Measurements from ENCODE around the gene SKP1. TPM values are rescaled to one million over a fixed set of nuclear protein-coding genes. Genes with fewer than 3 reads are reported as not detected.

SKP1 gene
- total and polyA plus RNA-seq, 4 donors = 129 to 407 (median 253) TPM

DNA sequence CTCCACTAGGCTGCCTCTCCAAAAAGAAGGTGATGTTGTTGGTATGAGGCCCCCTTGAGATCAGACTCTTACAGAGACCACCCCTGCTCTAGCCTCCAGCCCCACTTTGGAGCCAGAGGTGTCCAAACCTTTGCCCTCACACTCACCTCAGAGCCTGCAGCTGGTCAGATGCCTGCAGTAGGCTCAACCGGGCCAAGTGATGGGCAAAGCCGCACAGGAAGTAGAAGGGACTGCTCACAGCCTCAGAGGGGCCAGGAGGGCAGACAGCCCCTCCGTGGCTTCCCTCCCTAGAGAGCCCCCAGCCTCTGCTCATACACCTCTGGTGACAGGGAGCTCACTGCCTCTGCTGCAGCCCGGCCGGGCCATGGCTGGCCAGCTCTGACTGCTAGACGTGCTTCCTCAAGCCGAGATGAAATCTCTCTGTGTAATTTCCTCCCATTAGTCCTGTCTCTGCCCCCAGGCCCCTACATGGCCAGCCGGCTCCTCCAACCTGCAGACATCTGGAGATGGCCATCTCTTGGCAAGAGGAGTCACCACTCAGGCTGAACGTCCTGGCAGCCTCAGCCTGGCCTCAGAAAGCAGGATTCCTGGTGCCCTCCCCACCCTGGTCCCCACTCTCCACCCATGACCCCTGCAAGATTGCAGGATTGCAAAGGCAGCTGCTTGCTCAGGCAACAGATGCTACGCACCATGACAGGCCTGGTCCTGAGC is 69.6 kb downstream of the SKP1 start:
- no peak overlapping the region for H3K27ac ChIP-seq (ENCODE audit: low read depth in 1 of 2, low read length in 2 of 2)

More for the DNA sequence above, 69.6 kb downstream of the SKP1 start:
- no peak overlapping the region for H3K4me3 ChIP-seq (ENCODE audit: low read depth in 1 of 3, low read length in 3 of 3)
- DNase-seq (ENCODE audit: low spot score) = no peak
- no peaks in the 10 kb centered on the region for H3K27me3 ChIP-seq (ENCODE audit: control insufficient read depth in 4 of 4, insufficient read depth in 4 of 4, low read length in 3 of 4)
- WGBS = 87% methylated on average over 10 of the region's 10 CpGs
- no peak overlapping the region for H3K9ac ChIP-seq (ENCODE audit: low read depth in 1 of 2, low read length in 2 of 2)
- no peaks in the 10 kb centered on the region for H3K9me3 ChIP-seq (ENCODE audit: control insufficient read depth in 4 of 4, low read length in 3 of 4)
- no peak for TF ChIP-seq FOXA2 (IDR thresholded peaks at IDR 0.05)
- TF ChIP-seq, protein P1, sequence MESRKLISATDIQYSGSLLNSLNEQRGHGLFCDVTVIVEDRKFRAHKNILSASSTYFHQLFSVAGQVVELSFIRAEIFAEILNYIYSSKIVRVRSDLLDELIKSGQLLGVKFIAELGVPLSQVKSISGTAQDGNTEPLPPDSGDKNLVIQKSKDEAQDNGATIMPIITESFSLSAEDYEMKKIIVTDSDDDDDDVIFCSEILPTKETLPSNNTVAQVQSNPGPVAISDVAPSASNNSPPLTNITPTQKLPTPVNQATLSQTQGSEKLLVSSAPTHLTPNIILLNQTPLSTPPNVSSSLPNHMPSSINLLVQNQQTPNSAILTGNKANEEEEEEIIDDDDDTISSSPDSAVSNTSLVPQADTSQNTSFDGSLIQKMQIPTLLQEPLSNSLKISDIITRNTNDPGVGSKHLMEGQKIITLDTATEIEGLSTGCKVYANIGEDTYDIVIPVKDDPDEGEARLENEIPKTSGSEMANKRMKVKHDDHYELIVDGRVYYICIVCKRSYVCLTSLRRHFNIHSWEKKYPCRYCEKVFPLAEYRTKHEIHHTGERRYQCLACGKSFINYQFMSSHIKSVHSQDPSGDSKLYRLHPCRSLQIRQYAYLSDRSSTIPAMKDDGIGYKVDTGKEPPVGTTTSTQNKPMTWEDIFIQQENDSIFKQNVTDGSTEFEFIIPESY (IDR thresholded peaks at IDR 0.05) = no peak
- TF ChIP-seq, protein P2, sequence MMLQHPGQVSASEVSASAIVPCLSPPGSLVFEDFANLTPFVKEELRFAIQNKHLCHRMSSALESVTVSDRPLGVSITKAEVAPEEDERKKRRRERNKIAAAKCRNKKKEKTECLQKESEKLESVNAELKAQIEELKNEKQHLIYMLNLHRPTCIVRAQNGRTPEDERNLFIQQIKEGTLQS (IDR thresholded peaks at IDR 0.05) = no peak
- no peak for TF ChIP-seq HNF4A (conservative IDR thresholded peaks at IDR 0.05)
- no peak for TF ChIP-seq SP1 (IDR thresholded peaks at IDR 0.05)
- no peak for TF ChIP-seq TAF1 (conservative IDR thresholded peaks at IDR 0.05)
- no peak for TF ChIP-seq FOXA1 (IDR thresholded peaks at IDR 0.05)
- no peak for TF ChIP-seq HNF4G (IDR thresholded peaks at IDR 0.05)
- TF ChIP-seq RAD21 (IDR thresholded peaks at IDR 0.05) = no peak
- no peak for TF ChIP-seq JUND (IDR thresholded peaks at IDR 0.05)
- TF ChIP-seq YY1 (IDR thresholded peaks at IDR 0.05) = no peak
- TF ChIP-seq, protein P3, sequence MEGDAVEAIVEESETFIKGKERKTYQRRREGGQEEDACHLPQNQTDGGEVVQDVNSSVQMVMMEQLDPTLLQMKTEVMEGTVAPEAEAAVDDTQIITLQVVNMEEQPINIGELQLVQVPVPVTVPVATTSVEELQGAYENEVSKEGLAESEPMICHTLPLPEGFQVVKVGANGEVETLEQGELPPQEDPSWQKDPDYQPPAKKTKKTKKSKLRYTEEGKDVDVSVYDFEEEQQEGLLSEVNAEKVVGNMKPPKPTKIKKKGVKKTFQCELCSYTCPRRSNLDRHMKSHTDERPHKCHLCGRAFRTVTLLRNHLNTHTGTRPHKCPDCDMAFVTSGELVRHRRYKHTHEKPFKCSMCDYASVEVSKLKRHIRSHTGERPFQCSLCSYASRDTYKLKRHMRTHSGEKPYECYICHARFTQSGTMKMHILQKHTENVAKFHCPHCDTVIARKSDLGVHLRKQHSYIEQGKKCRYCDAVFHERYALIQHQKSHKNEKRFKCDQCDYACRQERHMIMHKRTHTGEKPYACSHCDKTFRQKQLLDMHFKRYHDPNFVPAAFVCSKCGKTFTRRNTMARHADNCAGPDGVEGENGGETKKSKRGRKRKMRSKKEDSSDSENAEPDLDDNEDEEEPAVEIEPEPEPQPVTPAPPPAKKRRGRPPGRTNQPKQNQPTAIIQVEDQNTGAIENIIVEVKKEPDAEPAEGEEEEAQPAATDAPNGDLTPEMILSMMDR (IDR thresholded peaks at IDR 0.05; ENCODE audit: low read depth, low read length, missing input control) = no peak
- TF ChIP-seq RXRA (IDR thresholded peaks at IDR 0.05) = no peak
- no peak for TF ChIP-seq NR2F2 (IDR thresholded peaks at IDR 0.05)
- TF ChIP-seq, protein P4, sequence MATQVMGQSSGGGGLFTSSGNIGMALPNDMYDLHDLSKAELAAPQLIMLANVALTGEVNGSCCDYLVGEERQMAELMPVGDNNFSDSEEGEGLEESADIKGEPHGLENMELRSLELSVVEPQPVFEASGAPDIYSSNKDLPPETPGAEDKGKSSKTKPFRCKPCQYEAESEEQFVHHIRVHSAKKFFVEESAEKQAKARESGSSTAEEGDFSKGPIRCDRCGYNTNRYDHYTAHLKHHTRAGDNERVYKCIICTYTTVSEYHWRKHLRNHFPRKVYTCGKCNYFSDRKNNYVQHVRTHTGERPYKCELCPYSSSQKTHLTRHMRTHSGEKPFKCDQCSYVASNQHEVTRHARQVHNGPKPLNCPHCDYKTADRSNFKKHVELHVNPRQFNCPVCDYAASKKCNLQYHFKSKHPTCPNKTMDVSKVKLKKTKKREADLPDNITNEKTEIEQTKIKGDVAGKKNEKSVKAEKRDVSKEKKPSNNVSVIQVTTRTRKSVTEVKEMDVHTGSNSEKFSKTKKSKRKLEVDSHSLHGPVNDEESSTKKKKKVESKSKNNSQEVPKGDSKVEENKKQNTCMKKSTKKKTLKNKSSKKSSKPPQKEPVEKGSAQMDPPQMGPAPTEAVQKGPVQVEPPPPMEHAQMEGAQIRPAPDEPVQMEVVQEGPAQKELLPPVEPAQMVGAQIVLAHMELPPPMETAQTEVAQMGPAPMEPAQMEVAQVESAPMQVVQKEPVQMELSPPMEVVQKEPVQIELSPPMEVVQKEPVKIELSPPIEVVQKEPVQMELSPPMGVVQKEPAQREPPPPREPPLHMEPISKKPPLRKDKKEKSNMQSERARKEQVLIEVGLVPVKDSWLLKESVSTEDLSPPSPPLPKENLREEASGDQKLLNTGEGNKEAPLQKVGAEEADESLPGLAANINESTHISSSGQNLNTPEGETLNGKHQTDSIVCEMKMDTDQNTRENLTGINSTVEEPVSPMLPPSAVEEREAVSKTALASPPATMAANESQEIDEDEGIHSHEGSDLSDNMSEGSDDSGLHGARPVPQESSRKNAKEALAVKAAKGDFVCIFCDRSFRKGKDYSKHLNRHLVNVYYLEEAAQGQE (IDR thresholded peaks at IDR 0.05) = no peak
- TF ChIP-seq, protein P5, sequence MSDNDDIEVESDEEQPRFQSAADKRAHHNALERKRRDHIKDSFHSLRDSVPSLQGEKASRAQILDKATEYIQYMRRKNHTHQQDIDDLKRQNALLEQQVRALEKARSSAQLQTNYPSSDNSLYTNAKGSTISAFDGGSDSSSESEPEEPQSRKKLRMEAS (IDR thresholded peaks at IDR 0.05) = no peak
- H3K36me3 ChIP-seq (ENCODE audit: control insufficient read depth in 4 of 4, insufficient read depth in 3 of 4, low read depth in 1 of 4, low read length in 3 of 4) = no peaks in the 10 kb centered on the region
- no peaks in the 10 kb centered on the region for H3K4me1 ChIP-seq (ENCODE audit: control insufficient read depth in 4 of 4, insufficient read depth in 4 of 4, low read length in 3 of 4)

Data from liver (tissue), 9 donors.